NCI-H2227 treated with DMSO at 0.1 percent for 48 hours (cell line): ENCODE data around the gene SPARCL1.
"Not testable (repeated sequence)": the region's sequence is repeated elsewhere in the genome, so short reads cannot be mapped to it uniquely, and the experiment has no call there.

ENCODE experiments used
- DNase-seq: peaks from one replicate; lab custom pipeline; 2025; lab: John Stamatoyannopoulos, UW

The SPARCL1 gene

DNA sequence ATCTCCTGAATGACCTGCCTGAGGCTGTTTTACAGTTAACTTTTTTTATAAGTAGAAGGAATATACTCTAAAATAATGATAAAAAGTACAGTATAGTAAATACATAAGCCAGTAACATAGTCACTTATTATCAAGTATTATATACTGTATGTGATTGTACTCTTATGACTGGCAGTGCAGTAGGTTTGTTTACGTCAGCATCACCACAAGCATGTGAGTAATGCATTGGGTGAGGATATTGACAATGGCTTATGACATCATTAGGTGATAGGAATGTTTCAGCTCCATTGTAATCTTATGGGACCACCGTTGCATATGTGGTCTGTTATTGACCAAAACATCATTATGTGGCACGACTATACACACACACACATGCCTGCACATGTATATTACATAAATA lies 86.3 kb downstream of the SPARCL1 start:
- no peak for DNase-seq

DNA sequence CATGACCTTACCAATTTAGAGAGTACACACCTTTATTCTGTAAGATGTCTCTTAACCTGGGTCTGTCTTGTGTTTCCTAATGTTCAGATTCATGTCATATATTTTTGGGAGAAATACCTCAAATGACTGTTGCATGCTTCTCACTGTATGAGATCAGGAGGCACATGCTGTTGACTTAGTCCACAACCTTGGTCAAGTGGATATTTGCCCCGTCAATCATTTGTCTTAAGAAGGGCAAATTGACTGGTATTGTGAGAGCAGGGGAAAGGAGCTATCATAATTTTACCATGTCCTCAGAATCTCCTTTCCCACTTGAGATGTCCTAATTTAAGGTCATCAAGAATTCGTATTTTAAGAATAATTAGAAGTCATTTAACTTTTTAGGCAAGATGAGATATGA lies 95.8 kb downstream of the SPARCL1 start:
- no peak for DNase-seq

DNA sequence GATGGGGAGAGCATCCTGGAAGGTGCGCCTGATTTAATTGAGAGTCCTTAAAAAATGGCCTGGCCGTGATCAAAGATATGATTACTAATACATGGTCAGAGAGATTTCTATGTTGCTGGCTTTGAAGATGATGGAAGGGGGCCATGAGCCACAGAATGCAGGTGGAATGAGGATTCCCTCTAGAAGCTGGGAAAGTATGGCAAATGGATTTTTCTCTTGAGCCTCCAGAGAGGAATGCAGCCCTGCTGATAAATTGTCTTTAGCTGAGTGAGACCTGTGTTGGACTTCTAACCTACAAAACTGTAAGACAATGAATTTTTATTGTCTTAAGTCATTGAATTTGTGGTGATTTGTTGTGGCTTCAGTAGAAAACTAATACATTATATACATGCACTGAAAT lies 99.1 kb downstream of the SPARCL1 start:
- no peak for DNase-seq

DNA sequence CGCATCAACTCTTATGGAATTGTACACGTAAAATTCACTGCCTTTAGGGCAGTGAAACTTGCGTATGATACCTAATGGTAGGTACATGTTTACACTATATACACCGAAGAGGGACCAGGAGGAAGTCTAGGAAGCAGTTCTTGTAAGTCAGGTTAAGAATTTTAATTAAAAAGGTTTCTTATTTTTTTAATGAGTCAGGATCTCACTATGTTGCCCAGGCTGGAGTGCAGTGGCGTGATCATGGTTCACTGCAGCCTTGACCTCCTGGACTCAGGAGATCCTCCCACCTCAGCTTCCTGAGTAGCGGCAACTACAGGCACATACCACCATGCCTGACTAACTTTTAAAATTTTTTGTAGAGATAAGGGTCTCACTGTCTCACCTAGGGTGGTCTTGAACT lies 100.2 kb downstream of the SPARCL1 start:
- no peak for DNase-seq

DNA sequence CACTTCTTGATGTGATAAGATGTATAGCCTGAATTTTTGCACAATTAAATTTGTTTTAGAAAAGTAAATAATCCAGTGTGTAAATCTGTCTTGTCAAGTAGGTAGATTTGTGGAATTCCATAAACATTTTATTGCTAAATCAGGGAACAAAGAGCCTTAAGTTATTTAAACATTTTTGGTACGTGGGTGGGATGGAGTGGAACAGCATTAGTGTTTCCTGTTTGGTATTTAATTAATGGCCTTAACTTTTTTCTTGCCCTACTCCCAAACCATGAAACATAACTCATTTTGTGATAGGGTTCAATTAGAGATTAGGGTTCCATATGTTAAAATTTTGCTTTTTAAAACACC lies 101.7 kb downstream of the SPARCL1 start:
- DNase-seq: no peak

DNA sequence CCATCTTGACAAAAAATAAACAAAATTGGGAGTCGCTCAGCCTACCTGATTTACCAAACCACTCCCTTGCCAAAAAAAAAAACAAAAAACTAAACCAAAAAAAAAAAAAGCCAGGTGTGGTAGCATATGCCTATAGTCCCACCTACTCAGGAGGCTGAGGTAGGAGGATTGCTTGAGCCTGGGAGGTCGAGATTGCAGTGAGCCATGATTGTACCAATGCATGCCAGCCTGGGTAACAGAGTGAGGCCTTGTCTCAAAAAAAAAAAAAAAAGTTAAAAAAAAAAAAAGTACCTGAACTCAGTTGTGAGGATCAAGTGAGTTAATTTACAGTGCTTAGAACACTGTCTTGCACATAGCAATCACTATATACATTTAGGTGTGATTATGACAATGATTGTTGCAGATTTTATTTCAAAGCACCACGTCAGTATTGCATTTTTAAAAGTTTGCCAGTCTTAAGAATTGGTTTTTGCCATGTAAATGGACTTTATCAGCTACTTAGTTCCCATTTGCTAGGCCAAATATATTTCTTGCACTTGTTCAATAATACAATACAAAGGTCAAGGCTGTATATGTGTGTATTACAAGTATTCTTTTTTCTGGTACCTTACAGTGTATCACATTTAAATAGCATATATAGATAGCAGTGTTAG lies 102.2 kb downstream of the SPARCL1 start:
- DNase-seq: no peak

DNA sequence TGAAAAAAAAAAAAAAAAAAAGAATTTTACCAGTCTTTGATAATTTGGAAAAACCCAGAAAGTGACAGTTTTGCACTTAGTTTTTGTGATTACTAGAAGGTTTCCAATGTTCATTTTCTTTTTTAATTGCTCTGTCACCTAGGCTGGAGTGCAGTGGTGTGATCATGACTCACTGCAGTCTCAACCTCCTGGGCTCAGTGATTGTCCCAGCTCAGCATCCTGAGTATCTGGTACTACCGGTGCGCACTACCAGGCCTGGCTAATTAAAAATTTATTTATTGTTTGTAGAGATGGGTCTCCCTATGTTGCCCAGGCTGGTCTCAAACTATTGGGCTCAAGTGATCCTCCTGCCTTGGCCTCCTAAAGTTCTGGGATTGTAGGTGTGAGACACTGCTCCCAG lies 103.5 kb downstream of the SPARCL1 start:
- DNase-seq: no peak

DNA sequence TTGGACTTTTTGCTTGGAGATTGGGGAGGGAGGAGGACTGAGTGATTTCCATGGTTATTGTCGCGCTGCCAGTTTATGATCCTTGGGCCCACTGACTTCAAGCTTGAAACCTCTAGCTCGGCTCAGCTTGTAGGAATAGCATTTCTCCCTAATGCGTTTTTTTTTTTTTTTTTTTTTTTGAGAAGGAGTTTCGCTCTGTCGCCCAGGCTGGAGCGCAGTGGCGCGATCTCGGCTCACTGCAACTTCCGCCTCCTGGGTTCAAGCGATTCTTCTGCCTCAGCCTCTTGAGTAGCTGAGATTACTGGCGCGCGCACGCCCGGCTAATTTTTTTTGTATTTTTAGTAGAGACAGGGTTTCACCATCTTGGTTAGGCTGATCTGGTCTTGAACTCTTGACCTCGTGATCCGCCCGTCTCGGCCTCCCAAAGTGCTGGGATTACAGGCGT lies 105.1 kb downstream of the SPARCL1 start:
- not testable (repeated sequence) for DNase-seq
